Measurements from ENCODE around the gene SYT2. TPM values are rescaled to one million over a fixed set of nuclear protein-coding genes. Genes with fewer than 3 reads are reported as not detected.
"Not testable (repeated sequence)": the region's sequence is repeated elsewhere in the genome, so short reads cannot be mapped to it uniquely, and the experiment has no call there.

SYT2 gene
- total and polyA plus RNA-seq, 10 of the 15 experiments (the other 5 are each of a cell fraction or from before 2014, with no cell fraction given) = not detected

DNA sequence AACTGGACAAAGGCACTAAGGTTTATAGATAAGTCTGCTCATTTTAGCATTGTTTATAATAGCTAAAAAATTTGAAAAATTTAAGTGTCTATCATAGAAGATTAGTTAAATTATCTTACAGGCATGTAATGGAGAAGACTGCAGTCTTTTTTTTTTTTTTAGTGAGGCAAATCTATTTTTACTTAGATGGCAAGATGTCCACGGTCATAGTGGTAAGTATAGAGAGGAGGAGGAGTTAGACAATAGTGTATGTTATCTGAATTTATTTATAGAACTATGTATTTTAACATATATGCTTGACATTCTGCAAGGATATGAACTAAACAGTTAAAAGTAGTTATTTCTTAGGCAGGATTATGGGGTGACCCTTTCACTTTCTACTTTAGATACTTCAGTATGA lies 149.0 kb downstream of the SYT2 start:
- Histone ChIP-seq H4K20me1 (ENCODE audit: control insufficient read depth, insufficient read depth) (no peaks in the 10 kb centered on the region), H3K9ac (ENCODE audit: control insufficient read depth, insufficient read depth, low read length) (no peak overlapping the region), H3K4me3 (no peak overlapping the region), H2AFZ (ENCODE audit: control insufficient read depth, low read depth, low read length) (no peak overlapping the region), H3K36me3 (ENCODE audit: control insufficient read depth in 2 of 2, insufficient read depth in 2 of 2, low read length in 1 of 2) (no peaks in the 10 kb centered on the region; a peak in 1 of 4 replicates), H3K79me2 (ENCODE audit: control insufficient read depth, insufficient read depth, low read length) (no peaks in the 10 kb centered on the region), H3K4me1 (ENCODE audit: control insufficient read depth, insufficient read depth, low read length) (peaks cover 23% of the 10 kb centered on the region), H3K9me3 (replicated peaks; ENCODE audit: control insufficient read depth, insufficient read depth, low read length) (no peaks in the 10 kb centered on the region), H3K27ac (ENCODE audit: control insufficient read depth, insufficient read depth) (no peak overlapping the region), H3K4me2 (ENCODE audit: control insufficient read depth, insufficient read depth) (no peak overlapping the region), H3K27me3 (replicated peaks in 1 of 2; ENCODE audit: control insufficient read depth in 2 of 2, insufficient read depth in 2 of 2, low read length in 1 of 2) (no peaks in the 10 kb centered on the region)
- FAIRE-seq = no peak
- ChIA-PET RAD21 (ENCODE audit: unreplicated experiment) (interaction anchor here (0.7 to 2.2 kb wide), 4 partner anchors 10 to 439 kb away, joined by 3 to 7 read pairs (median 4); no protein-coding TSS in a partner anchor), CTCF (interaction anchor here (0.6 to 2.7 kb wide), 12 partner anchors 8 to 217 kb away, joined by 3 to 11 read pairs (median 4); no protein-coding TSS in a partner anchor), POLR2A (interaction anchor here (0.8 to 1.5 kb wide), 2 partner anchors 15 to 28 kb away, joined by 3 read pairs; no protein-coding TSS in a partner anchor), SMC1A (ENCODE audit: uncharacterized antibody, unreplicated experiment) (interaction anchor here (0.6 to 5.0 kb wide), 12 partner anchors 8 to 156 kb away, joined by 3 to 38 read pairs (median 6); no protein-coding TSS in a partner anchor)
- 75% methylated on average over 1 of the region's 1 CpG for WGBS (ENCODE audit: insufficient coverage, insufficient replicate concordance, low lambda C conversion rate, missing lambda C conversion rate)
- in situ Hi-C loops (cut with MboI) (no loop called here), intact Hi-C loops (cut with micrococcal nuclease; ENCODE audit: unreplicated experiment) (no loop called here)
- ATAC-seq = no peak
- BruUV-seq (replicated peaks) = no TSS peak
- TF ChIP-seq SP1 (IDR thresholded peaks at IDR 0.05; ENCODE audit: low read depth, low read length) = no peak
- no peak for TF ChIP-seq ZSCAN29 (IDR thresholded peaks at IDR 0.05)
- TF ChIP-seq, protein P1, sequence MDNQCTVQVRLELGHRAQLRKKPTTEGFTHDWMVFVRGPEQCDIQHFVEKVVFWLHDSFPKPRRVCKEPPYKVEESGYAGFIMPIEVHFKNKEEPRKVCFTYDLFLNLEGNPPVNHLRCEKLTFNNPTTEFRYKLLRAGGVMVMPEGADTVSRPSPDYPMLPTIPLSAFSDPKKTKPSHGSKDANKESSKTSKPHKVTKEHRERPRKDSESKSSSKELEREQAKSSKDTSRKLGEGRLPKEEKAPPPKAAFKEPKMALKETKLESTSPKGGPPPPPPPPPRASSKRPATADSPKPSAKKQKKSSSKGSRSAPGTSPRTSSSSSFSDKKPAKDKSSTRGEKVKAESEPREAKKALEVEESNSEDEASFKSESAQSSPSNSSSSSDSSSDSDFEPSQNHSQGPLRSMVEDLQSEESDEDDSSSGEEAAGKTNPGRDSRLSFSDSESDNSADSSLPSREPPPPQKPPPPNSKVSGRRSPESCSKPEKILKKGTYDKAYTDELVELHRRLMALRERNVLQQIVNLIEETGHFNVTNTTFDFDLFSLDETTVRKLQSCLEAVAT (IDR thresholded peaks at IDR 0.05) = no peak
- TF ChIP-seq CHD1 (IDR thresholded peaks at IDR 0.05; ENCODE audit: low read depth, low read length) = no peak
- TF ChIP-seq NRF1 (conservative IDR thresholded peaks at IDR 0.05; ENCODE audit: low read depth, low read length) = no peak
- TF ChIP-seq SPI1 (IDR thresholded peaks at IDR 0.05; ENCODE audit: borderline replicate concordance, insufficient read depth, low read depth, low read length) = no peak
- no peak for TF ChIP-seq STAT3 (IDR thresholded peaks at IDR 0.05; ENCODE audit: low read depth, low read length)
- TF ChIP-seq, protein P2, sequence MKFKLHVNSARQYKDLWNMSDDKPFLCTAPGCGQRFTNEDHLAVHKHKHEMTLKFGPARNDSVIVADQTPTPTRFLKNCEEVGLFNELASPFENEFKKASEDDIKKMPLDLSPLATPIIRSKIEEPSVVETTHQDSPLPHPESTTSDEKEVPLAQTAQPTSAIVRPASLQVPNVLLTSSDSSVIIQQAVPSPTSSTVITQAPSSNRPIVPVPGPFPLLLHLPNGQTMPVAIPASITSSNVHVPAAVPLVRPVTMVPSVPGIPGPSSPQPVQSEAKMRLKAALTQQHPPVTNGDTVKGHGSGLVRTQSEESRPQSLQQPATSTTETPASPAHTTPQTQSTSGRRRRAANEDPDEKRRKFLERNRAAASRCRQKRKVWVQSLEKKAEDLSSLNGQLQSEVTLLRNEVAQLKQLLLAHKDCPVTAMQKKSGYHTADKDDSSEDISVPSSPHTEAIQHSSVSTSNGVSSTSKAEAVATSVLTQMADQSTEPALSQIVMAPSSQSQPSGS (IDR thresholded peaks at IDR 0.05; ENCODE audit: low read length) = no peak
- TF ChIP-seq GATAD2B (conservative IDR thresholded peaks at IDR 0.05; ENCODE audit: low read depth) = no peak
- TF ChIP-seq, protein P3, sequence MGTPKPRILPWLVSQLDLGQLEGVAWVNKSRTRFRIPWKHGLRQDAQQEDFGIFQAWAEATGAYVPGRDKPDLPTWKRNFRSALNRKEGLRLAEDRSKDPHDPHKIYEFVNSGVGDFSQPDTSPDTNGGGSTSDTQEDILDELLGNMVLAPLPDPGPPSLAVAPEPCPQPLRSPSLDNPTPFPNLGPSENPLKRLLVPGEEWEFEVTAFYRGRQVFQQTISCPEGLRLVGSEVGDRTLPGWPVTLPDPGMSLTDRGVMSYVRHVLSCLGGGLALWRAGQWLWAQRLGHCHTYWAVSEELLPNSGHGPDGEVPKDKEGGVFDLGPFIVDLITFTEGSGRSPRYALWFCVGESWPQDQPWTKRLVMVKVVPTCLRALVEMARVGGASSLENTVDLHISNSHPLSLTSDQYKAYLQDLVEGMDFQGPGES (IDR thresholded peaks at IDR 0.05) = no peak
- TF ChIP-seq IKZF1 (conservative IDR thresholded peaks at IDR 0.05) = no peak
- TF ChIP-seq CBX5 (IDR thresholded peaks at IDR 0.05; ENCODE audit: low read depth) = no peak
- TF ChIP-seq CBFB (IDR thresholded peaks at IDR 0.05; ENCODE audit: low read depth) = no peak
- no peak for TF ChIP-seq EZH2 (IDR thresholded peaks at IDR 0.05; ENCODE audit: borderline replicate concordance, control insufficient read depth, low read depth, low read length)
- DNase-seq (ENCODE audit: low read depth, low spot score) = no peak

DNA sequence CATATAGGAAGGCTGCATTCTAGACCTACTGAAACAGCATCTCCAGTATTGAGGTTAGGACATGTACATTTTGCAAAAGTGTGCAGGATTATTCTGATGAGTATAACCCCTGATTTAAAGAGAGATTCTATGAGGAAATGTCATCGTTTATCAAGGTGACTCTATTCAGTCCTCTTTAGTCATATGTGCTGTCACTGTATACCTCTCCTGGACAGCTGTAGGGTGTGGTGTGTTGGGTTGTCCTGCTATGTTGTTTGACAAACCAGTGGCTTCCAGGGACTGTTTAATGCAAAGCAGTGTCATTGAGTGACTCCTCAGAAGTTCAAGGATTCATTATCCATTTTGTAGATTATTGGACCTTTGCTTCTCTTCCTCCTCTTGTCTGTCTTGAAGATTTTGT lies 152.6 kb downstream of the SYT2 start:
- CTCF ChIA-PET; intact Hi-C loops (cut with micrococcal nuclease; ENCODE audit: unreplicated experiment); BruUV-seq (replicated peaks); H3K4me3 ChIP-seq; FAIRE-seq; H3K4me2 ChIP-seq (ENCODE audit: control insufficient read depth, insufficient read depth); in situ Hi-C loops (cut with MboI); H3K4me1 ChIP-seq (ENCODE audit: control insufficient read depth, insufficient read depth, low read length); H2AFZ ChIP-seq (ENCODE audit: control insufficient read depth, low read depth, low read length); H3K9ac ChIP-seq (ENCODE audit: control insufficient read depth, insufficient read depth, low read length); H3K27me3 ChIP-seq (replicated peaks in 1 of 2; ENCODE audit: control insufficient read depth in 2 of 2, insufficient read depth in 2 of 2, low read length in 1 of 2); POLR2A ChIA-PET; H3K27ac ChIP-seq (ENCODE audit: control insufficient read depth, insufficient read depth); ATAC-seq; H3K36me3 ChIP-seq (ENCODE audit: control insufficient read depth in 2 of 2, insufficient read depth in 2 of 2, low read length in 1 of 2); SMC1A ChIA-PET (ENCODE audit: uncharacterized antibody, unreplicated experiment); DNase-seq (ENCODE audit: low read depth, low spot score); RAD21 ChIA-PET (ENCODE audit: unreplicated experiment); H4K20me1 ChIP-seq (ENCODE audit: control insufficient read depth, insufficient read depth); H3K79me2 ChIP-seq (ENCODE audit: control insufficient read depth, insufficient read depth, low read length); H3K9me3 ChIP-seq (replicated peaks; ENCODE audit: control insufficient read depth, insufficient read depth, low read length): not testable (repeated sequence)
- 92% methylated on average over 1 of the region's 1 CpG for WGBS (ENCODE audit: insufficient coverage, insufficient replicate concordance, low lambda C conversion rate, missing lambda C conversion rate)
